A549 treated with Hydrocortisone at 1 μM for 4 hours (cell line): ENCODE results near the gene SPHK1. TPM values are rescaled to one million over a fixed set of nuclear protein-coding genes. Genes with fewer than 3 reads are reported as not detected.

Source experiments
- total RNA-seq: library from RNA; stranded (reverse); fragments of 200-300 nt; extraction: Qiagen RNA extraction; gene quantifications from 5 replicates; pipeline ENCODE4 v1.2.3, GENCODE V29; 2022

Gene SPHK1, protein sequence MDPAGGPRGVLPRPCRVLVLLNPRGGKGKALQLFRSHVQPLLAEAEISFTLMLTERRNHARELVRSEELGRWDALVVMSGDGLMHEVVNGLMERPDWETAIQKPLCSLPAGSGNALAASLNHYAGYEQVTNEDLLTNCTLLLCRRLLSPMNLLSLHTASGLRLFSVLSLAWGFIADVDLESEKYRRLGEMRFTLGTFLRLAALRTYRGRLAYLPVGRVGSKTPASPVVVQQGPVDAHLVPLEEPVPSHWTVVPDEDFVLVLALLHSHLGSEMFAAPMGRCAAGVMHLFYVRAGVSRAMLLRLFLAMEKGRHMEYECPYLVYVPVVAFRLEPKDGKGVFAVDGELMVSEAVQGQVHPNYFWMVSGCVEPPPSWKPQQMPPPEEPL
- 32.8 to 45.8 TPM (median 40.0 TPM) in 5 replicates for total RNA-seq

GRCh38 chr17:76384222-76384986, at the start of gene SPHK1:
TSS of gene SPHK1 (plus strand) at chr17:76384609. CDS start at chr17:76385645, 1,036 bp downstream.

DNA sequence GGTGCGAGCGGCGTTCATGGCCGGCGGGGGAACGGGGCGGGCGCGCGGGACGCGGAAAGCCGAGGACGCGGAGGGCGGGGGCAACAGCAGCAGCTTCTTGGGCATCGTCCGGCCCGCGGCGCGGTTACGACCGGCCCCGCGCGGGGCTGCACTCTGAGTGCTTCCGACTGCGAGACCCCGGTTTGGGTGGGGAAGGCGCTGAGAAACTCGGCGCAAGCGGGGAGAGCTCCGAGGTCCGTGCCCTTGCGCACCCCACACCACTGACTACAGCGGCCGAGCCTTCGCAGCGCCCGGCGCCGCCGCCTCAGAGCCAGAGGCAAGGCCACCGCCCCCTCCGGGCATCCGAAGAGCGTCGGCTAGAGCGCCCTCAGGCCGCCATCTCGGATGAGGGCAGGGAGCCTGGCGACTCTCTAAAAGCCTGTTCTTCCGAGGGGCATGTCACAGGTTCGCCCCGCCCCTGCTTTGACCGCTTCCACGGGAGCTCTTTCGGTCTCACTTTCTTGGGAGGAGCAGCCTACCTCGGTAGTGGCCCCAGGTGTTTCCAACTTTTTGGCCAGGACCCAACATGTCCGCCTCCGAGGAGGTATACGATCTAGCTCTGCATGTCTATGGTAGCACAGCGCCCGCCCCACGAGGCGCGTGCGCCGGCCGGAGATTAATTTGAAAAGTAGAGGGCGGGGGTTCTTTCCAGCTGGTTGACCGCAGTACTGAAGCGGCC, 30.7 kb upstream of the SPHK1 start, which contains the start of gene PRPSAP1:
TSS of gene PRPSAP1 (minus strand) at position 318 of the 718 bp plus-strand sequence. CDS start at position 105, 213 bp downstream.

Other genes with a start within 250 kb of the SPHK1 start
- gene FOXJ1, start 243.4 kb upstream of the SPHK1 start, total RNA-seq: 0.76 to 1.0 TPM (median 0.84 TPM) in 5 replicates
- 8.2 to 11.2 TPM (median 10.6 TPM) in 5 replicates for gene RNF157, start 144.1 kb upstream of the SPHK1 start, total RNA-seq
- gene UBALD2, start 119.3 kb upstream of the SPHK1 start, total RNA-seq: 87.3 to 156 TPM (median 136 TPM) in 5 replicates
- 0.62 to 1.2 TPM (median 1.0 TPM) in 5 replicates for gene QRICH2, start 76.3 kb upstream of the SPHK1 start, total RNA-seq
- 52.0 to 64.4 TPM (median 57.8 TPM) in 5 replicates for gene PRPSAP1, start 30.7 kb upstream of the SPHK1 start, total RNA-seq
- gene UBE2O, start 68.5 kb downstream of the SPHK1 start, total RNA-seq: 27.5 to 29.7 TPM (median 28.1 TPM) in 5 replicates
- gene AANAT, start 83.0 kb downstream of the SPHK1 start, total RNA-seq: 0.22 to 0.49 TPM (median 0.32 TPM) in 5 replicates
- gene RHBDF2, start 116.8 kb downstream of the SPHK1 start, total RNA-seq: 56.4 to 64.3 TPM (median 60.7 TPM) in 5 replicates
- gene CYGB, start 153.1 kb downstream of the SPHK1 start, total RNA-seq: 0.68 to 1.6 TPM (median 0.87 TPM) in 5 replicates
- 0.08 TPM in 1 of 5 replicates, not detected in the others for gene PRCD, start 155.4 kb downstream of the SPHK1 start, total RNA-seq
- 0.23 to 0.58 TPM (median 0.53 TPM) in 5 replicates for gene ST6GALNAC2, start 201.3 kb downstream of the SPHK1 start, total RNA-seq